ENCODE results near the gene TUBG1.
A peak's percentile ranks its signal among the peaks of the same experiment; 100 is the strongest.
"Not testable (repeated sequence)": the region's sequence is repeated elsewhere in the genome, so short reads cannot be mapped to it uniquely, and the experiment has no call there.

Gene TUBG1

GRCh38 chr17:42627032-42627764, 17.7 kb downstream of the TUBG1 start:
- not testable (repeated sequence) for DNase-seq

- no peak for DNase-seq
Observed at GRCh38 chr17:42629411-42630009, 20.0 kb downstream of the TUBG1 start.

- DNase-seq: no peak
Observed at GRCh38 chr17:42632949-42633444, 23.5 kb downstream of the TUBG1 start.

GRCh38 chr17:42639525-42640113, 30.1 kb downstream of the TUBG1 start:
- no peak for DNase-seq

- no peak for DNase-seq
Observed at GRCh38 chr17:42640121-42640520, 30.6 kb downstream of the TUBG1 start.

DNA sequence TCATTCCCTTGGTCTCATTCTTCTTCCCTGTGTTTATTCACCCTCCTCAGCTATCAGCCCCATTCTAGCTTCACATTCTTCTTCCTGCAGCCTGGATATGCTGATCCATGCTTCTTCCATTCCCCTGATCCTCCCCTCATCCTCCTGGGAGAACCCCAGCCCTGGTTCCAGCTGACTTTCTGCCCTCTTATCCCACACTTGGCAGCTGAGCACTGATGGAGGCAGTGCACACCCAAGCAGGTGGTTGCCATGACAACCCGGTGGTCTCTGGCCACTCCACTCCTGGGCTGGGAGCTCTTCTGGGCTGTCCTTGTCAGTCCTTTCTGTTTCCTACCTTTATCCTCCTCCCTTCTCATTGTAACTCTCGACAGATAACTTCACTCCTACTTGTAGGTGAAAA, 32.9 kb downstream of the TUBG1 start:
- DNase-seq: peak; percentile 49

- no peak for DNase-seq
Observed at GRCh38 chr17:42647778-42648177, 38.3 kb downstream of the TUBG1 start.

- no peak for DNase-seq
Observed at GRCh38 chr17:42651392-42651791, 41.9 kb downstream of the TUBG1 start.

- DNase-seq: no peak
Observed at GRCh38 chr17:42653179-42654124, 44.0 kb downstream of the TUBG1 start.

GRCh38 chr17:42655528-42655927, 46.0 kb downstream of the TUBG1 start:
- DNase-seq: no peak

DNA sequence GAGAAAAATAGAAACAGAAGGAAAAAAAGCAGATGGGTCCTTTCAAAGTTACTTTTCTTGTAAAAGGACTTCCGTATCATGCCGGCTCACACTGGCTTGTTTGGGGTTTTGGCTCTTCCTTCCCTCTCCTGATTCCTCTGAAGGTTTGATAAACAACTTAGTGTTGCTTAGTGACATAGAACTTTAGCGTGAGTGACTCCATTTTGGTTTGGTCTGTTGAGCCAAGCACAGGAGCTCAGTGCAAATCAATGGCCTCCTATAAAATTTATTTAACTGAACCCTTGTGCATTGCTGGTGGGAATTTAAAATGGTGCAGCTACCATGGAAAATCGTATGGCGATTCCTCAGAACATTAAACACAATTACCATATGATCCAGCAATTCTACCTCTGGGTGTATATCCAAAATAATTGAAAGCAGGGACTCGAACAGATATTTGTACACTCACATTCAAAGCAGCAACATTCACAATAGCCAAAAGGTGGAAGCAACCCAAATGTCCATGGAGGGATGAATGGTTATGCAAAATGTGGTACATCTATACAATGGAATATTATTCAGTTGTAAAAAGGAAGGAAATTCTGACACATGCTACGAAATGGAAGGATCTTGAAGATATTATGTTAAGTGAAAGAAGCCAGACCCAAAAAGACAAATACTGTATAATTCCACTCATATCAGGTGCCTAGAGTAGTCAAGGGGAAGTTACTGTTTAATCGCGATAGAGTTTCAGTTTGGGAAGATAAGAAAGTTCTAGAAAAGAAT, 48.5 kb downstream of the TUBG1 start:
- no peak for DNase-seq

GRCh38 chr17:42659079-42659931, 49.8 kb downstream of the TUBG1 start, which contains the start of gene TUBG2:
TUBG2 (plus strand) TSS chr17:42659284; CDS start chr17:42659504, 220 bp downstream.
- DNase-seq: peak; percentile 94

- not testable (repeated sequence) for DNase-seq
Observed at GRCh38 chr17:42659932-42660274, 50.4 kb downstream of the TUBG1 start.

- no peak for DNase-seq
Observed at GRCh38 chr17:42660692-42661345, 51.3 kb downstream of the TUBG1 start.
